Activated CD4-positive, alpha-beta T cell treated with anti-CD3 and anti-CD28 coated beads for 24 hours (primary cell): Measurements from ENCODE around the gene AKR1C8.
"Not testable (repeated sequence)": the region's sequence is repeated elsewhere in the genome, so short reads cannot be mapped to it uniquely, and the experiment has no call there.

Source experiments
- DNase-seq, 2 donors: peaks; one replicate each; pipeline ENCODE4 v3.0.0-alpha.2; 2020; ENCODE audit warnings: low read depth in 2 of 2

The AKR1C8 gene

DNA sequence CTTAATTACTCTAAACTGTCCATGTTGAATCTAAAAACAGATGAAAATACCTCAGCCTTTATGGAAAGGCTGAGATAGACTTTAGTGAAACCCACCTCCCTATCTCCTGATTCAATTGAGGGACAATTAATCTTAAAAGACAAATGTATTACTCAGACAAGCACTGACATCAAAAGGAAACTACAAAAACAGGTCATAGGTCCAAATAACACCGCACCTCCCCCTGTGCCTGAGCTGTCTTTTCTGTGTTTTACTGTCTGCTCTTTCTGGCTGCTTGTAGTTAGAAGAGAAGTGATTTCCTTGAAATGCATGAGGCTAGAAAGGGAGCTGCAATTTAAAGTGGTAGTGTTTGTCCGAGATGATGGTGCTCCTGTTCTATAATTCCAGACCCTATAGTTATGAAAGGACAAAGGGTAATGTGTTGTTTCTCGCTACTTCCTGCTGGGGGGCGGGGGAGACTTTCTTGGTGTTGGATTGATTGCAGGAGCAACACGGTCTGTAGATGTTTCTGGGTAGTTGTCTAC, 16.0 kb downstream of the AKR1C8 start:
- peak in 1 of 2 donors; percentile 0 for DNase-seq

DNA sequence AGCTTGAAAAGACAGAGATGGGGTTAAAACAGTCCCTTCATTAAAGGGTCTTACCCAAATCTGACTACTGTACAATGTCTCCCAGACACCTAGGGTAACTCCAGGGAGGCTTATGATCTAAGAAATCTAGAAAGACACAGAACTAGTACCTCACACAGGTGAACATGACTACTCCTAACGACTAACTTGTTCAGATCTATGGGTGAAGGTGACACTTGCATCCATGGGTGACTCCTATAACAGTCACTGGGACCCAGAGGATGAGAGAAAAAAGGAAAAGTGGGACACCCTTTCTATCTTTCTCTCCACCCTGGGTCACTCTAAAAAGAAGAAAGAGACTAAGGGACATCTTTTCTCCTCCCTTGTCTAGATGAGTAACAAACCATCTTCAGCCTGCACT, 19.2 kb downstream of the AKR1C8 start:
- DNase-seq, result no peak

DNA sequence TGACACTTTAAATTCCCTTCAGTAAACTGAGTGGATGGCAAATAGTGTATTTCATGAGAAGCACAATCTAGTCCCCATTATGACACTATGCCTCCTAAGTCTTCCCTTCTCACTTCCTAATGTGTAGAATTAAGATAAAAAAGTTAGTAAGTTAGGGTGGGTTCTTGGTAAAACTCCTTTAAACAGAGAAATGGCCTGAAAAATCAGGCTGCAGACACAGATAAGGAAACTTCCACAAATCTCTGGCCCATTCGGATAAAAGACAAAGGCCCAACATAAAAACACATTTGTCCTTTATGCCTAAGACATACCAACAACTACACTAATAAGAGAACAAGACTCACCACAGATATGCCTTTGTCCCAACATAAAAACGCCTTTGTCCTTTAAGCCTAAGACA, 21.5 kb downstream of the AKR1C8 start:
- no peak for DNase-seq

DNA sequence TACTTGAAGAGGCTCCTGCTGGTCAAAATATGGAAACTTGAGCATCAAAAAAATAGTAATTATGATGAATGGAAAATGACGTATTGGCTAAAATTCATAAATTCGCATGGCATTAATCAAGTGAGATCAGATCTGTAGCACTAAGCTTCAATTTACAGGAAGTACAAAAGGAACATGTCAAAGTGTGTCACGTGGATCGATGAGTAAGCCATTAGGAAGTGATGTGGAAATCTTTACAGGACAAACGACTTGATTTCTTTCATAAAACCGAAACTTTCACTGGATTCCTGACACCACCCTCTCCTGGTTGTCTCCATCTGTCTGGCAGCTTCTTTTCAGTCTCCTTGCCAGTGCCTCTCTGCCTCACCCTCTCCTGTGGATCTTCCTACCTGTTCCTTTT, 25.8 kb downstream of the AKR1C8 start:
- DNase-seq, result no peak

DNA sequence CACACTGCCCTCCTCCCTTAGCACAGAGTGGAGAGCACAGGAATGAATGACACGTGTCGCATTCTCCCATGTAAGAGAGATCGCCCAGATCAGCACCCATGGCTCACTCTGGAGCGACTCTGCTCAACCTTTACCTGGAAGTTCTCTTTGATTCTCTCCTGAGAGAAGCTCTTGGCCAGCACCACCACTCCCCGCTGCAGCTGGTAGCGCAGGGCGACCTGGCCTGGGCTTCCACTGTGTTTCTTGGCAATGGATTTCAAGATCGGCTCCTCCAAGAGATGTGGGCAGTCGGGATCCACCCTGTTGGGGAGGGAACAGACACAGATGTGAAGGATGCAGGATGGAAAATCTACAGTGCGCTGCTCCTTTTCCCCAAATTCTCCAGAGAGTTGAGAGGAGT, 27.4 kb downstream of the AKR1C8 start:
- no peak for DNase-seq

DNA sequence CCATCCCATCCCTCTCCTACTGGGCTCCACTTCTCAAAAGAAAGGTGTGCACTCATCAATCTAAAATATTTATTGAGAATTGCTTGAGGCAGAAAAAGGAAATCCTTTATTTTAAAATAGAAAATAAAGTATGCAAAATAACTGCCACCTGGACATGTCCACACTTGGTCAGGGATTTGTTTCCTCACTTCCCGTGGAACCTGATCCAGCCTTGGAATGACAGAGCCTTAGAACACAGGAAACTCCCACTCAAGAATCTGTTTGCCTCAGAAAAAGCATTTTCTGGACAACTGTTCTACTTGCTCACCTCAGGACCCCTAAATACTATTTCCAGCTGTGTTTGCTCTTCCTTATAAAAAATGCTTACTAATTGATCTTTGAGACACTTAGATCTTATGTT, 29.0 kb downstream of the AKR1C8 start:
- no peak for DNase-seq

DNA sequence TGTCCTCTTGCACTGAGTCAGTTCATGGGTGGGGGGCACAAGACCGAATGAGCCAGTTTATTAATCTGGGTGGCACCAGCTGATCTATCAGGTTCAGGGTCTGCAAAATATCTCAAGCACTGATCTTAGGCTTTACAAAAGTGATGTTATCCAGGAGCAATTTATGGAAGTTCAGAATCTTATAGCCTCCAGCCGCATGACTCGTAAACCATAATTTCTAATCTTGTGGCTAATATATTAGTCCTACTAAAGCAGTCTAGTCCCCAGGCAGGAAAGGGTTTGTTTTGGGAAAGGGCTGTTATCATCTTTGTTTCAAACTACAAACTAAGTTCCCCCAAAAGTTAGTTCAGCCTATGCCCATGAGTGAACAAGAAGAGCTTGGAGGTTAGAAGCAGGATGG, 33.9 kb downstream of the AKR1C8 start:
- DNase-seq, result no peak

DNA sequence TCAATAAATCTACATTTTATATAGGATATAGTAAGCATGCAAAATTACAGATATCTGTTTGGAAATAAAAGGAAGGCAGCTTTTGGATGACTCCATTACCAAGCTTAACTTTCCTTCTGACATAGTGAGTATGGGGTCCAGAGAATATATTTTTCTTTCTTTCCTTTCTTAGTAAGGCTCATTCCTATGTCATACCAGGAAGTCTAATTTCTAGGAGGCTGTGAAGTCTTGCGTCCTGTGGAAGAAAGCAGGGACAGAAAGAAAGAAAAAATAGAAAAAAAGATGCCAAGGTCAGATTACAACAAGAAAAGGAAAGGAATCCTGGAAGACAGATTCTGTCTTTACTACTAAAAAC, 36.3 kb downstream of the AKR1C8 start:
- DNase-seq, result no peak

DNA sequence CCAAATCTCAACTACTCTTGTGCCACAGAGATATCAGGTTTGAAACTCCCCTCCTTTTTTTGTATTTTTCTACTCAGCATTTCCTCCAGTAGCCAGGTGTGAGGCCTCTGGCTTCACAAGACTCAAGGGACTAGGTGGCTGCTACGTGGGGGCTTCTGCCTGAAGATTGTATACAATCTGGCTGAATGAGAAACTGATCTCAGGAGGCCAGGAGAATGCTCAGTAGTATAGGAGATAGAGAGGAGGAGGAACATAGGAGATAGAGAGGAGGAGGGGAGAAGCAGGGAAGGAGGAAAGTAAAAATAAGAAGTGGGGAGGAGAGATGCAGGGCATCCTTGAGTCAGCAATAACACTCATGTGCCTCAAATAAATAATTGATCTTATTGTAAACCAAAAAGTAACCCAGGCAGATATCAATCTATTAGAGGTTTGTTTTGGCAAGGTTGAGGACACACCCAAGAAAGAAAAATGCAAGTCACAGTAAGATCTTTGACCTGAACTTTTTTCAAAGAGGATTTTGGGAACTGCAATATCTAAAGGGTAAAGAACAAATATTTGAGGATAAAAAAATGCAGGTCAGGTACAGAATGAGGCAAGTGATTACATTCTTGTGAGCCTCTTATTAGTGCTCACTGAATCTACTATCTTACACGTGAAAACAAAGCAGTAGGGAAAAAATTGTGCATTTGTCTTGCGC, 36.8 kb downstream of the AKR1C8 start:
- no peak for DNase-seq

DNA sequence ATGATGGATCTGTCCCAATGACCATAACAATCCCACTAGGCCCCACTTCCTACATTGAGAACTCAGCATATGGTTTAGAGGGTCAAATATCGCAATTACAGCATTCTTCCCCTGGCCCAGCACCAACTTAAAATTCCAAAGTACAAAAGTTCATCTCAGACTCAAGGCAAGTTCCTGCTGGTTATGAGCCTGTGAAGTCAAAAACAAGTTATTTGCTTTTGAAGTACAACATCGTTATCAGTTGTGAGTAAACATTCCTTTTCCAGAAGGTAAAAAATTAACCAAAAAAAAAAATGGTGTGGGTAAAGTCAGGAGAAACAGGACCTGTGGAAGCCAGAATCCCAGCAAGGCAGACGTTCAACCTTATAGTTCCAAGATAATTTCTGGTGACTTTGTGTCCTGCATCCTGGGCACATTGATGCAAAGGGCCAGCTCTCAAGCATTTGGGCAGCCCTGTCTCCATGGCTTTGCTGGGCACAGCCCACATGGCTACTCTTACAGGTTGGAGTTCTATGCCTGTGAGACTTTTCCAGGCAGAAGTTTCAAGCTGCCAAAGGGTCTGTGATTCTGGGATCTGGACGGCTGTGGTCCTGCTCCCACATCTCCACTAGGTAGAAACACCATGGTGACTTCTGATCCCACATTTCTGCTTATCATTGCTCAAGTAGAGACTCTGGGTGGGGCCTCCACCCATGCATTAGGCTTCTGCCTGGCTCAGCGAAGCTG, 37.5 kb downstream of the AKR1C8 start:
- DNase-seq, result no peak

DNA sequence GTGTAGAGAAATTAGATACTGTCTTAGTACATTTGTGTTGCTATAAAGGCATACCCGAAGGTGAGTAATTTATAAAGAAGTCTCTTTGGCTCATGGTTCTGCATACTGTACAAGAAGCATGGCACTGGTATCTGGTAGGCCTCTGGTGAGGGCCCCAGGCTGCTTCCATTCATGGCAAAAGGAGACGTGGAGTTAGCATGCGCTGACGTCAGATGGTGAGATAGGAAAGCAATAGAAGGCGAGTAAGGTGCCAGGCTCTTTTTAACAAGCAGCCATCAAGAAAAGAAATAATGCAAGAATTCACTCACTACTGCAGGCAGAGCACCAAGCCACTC, 38.1 kb downstream of the AKR1C8 start:
- DNase-seq, result no peak

DNA sequence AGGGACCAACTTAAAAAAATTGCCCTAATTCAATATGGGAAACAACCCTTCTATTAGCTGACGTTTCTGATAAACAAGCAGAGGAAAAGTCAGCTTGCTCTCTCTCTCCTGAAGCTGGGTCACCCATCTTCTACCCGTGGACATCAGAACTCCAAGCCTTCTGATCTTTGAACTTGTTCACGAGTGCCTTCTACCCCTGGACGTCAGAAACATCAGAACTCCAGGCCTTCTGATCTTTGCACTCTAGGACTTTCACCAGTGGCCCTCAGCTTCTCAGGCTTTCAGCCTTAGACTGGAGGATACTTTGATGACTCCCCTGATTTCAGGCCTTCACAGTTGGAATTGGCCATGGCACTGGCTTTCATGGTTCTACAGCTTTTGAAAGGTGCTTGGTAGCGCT, 41.8 kb downstream of the AKR1C8 start:
- DNase-seq, result no peak

DNA sequence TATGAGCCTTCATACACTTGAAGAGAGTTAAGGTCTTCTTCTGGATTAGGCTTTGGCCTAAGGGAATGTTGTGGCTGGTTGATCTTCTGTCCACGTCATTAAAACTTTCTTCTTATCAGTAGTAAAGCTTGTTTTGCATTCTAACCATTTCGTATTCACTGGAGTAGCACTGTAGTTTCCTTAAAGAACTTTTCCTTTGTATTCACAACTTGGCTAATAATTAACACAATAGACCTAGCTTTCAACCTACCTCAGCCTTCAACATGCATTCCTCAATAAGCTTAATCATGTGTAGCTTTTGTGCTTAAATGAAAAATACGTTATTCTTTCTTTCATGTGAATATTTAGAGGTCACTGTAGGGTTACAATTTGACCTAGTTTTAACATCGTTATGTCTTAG, 42.8 kb downstream of the AKR1C8 start:
- DNase-seq, result no peak

DNA sequence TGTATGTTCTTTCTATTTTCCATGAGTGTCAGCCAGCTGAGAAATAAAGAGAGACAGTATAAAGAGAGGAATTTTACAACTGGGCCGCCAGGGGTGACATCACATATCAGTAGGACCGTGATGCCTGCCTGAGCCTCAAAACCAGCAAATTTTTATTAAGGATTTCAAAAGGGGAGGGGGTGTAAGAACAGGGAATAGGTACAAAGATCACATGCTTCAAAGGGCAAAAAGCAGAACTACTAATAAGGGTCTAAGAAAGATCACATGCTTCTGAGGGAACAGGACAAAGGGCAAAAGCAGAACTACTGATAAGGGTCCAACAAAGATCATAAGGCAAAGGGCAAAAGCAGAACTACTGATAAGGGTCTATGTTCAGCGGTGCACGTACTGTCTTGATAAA, 47.3 kb downstream of the AKR1C8 start:
- not testable (repeated sequence) for DNase-seq

DNA sequence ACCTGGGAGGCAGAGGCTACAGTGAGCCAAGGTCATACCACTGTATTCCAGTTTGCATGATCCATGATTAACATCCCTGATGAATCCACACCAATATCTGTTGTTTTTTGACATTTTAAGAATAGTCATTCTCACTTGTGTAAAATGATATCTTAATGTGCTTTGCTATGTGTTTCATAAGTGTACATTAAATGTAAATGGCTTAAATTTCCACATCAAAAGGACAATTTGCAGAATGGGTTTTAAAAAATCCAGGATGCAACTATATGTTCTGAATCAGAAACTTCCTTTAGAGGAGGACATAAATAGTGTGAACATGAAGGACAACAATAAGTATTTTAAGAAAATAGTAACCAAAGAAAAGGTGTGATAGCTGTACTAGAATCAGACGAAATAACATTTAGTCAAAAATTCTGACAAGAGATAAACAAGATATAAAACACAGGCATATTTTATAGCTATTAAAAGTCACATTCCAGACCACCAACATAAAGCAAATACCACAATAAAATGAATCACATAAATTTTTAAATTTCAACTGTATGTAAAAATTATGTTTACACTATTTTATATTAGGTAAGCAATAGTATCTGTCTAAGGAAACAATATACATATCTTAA, 48.4 kb downstream of the AKR1C8 start:
- no peak for DNase-seq

DNA sequence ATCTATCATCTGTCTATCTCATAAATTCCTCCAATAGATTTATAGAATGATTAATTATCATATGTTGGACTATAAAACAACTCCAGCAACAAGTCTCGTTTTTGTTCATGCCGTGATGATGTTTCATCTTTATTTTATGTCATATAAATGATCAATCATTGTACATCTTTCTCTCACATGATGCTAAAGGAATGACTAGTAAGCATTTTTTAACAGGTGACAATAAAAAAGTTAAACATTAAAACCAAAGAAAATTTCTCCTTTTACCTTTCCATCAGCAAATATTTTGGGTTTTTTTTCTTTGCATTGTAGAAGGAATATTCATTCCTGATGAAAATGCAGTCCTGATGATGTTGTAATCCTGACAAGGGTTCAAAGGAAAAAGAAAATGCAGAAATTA, 49.4 kb downstream of the AKR1C8 start:
- DNase-seq, result no peak

DNA sequence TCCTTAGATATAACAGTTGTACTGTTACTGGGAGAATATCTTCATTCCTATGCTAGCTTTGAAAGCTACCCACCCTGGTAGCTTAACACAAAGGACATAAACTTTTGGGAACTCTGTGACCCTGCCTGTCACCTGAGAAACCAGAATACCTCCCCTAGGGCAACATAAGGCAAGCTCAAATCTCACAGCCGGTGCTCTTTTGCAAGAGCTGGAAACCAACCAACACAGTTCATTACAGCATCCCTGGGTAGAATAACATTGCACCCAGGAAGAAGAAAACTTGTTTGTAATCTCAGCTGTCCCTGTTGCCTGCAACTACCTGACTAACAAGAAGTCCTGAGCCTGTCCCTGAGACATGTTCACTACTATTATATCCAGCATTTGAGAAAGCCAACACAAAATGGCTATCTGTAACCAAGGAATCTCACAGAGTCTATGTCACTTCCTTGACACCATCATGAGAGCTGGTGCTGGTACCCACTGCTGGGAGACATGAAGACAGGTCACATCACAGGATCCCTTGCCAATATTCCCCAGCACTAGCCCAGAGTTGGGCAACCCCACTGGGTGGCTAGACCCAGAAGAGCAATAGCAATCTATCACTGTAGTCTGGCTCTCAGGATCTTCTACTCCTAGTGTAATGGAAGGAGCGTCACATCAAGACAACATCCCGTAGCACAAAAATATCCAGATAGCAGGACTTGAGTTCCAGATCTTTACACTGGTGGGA, 59.5 kb downstream of the AKR1C8 start:
- DNase-seq, result no peak

DNA sequence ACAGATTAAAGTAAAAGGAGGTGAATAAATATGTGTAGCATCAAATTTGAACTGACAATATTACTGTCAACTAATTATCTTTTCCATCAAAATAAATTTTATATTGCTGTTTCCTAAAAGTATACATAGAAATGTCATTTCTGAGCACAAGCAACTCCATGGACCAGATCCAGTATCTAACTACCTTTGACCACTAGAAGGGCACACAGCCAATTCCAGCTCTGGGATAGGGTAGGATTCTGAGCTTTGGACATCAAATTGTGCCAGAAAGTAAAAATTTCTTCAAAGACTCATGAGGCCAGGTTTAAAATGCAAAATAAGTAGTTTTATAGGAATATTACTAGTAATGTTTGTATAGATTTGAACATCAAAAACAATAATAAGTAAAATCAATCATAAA, 61.1 kb downstream of the AKR1C8 start:
- no peak for DNase-seq

DNA sequence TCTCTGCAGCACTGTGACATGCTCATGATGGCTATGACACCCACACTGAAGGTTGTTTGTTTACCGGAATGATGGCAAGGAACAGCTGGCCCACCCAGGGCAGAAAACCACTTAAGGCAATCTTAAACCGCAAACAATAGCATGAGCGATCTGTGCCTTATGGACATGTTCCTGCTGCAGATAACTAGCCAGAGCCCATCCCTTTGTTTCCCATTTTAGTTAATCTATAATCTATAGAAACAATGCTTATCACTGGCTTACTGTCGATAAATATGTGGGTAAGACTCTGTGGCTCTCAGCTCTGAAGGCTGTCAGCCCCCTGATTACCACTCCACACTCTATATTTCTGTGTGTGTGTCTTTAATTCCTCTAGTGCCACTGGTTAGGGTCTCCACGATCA, 65.0 kb downstream of the AKR1C8 start:
- DNase-seq, result not testable (repeated sequence)

DNA sequence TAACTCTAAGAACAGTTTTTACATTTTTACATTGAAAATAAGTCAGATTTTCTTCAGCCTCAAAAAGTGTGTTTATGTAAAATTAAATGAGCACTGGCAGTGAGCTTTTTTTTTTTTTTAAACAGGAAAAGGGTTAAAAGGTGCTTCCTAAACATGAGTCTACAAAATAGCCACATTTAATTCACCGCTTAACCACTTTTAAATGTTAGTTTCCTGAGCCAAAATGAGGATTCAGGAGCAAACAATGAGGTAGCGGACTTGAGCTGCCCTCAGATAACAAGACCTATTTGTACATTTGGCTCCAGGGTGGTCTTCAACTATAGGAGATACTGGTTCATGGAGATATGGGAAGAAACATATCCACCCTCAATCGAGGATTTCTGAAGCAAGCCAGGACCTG, 67.9 kb downstream of the AKR1C8 start:
- no peak for DNase-seq

DNA sequence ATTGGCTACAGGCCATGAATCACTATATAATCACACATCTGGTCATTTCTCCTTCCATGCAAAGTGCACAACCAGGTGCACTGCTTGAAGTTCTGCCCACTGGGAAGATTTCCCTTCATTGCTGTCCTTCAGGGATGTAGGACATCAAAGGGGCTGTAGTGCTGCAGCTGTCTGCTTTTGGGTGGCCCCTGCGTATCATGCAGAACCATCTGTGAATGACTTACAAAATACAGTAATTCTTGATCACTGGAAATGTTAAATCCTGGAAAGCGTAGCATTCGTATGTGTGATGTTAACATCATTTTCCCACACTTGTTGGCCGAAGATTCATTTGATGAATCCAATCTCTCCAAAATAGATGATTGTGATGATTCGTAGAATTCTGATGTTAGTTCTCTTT, 68.3 kb downstream of the AKR1C8 start:
- DNase-seq, result no peak

DNA sequence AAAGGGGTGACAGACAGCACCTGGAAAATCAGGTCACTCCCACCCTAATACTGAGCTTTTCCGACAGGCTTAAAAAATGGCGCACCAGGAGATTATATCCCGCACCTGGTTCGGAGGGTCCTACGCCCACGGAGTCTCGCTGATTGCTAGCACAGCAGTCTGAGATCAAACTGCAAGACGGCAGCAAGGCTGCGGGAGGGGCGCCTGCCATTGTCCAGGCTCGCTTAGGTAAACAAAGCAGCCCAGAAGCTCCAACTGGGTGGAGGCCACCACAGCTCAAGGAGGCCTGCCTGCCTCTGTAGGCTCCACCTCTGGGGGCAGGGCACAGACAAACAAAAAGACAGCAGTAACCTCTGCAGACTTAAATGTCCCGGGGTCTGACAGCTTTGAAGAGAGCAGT, 75.1 kb downstream of the AKR1C8 start:
- not testable (repeated sequence) for DNase-seq
